ENCODE measurements around the gene ROCK2. TPM values are rescaled to one million over a fixed set of nuclear protein-coding genes. Genes with fewer than 3 reads are reported as not detected.

ROCK2 gene
- total and polyA plus RNA-seq, 2 of the 13 experiments (the other 11 are each of a cell fraction or from before 2014, with no cell fraction given), result 38.1 to 119 TPM

DNA sequence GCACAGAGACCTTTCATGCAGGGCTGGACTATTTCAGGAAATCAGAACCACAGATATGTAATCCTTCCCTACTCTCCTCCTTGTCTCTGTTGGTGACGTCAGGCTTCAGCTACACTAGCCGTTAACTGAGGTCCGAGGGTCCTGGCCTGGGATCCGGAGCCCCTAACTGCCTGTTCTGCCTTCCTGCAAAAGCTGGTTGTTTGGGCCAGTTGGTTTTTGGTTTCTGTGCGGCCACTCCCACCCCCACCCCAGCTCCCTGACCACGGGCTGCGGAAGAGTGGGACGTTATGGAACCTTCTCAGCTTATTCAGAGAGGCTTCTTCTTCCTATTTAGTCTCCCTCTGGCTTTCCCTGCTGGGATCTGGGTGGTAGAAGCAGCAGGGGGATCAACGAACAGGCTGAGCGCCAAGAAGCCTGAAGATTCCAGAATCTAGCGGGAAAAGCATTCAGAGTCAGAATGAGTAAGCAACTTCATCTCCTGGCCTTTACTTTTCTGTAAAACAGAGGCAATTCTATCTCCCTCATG is 49.3 kb upstream of the ROCK2 start:
- BruUV-seq (replicated peaks), result no TSS peak
- DNase-seq (ENCODE audit: low spot score) (no peak), FAIRE-seq (no peak), ATAC-seq (no peak)
- Histone ChIP-seq H3K4me2 (ENCODE audit: low read depth, low read length) (no peak overlapping the region), H4K20me1 (ENCODE audit: insufficient read depth, low read length) (no peaks in the 10 kb centered on the region), H3K36me3 (replicated peaks in 1 of 2; ENCODE audit: control insufficient read depth in 1 of 2, insufficient read depth in 2 of 2, low read length in 2 of 2) (no peaks in the 10 kb centered on the region), H3K9ac (ENCODE audit: insufficient read depth, low read depth, low read length) (no peak overlapping the region), H2AFZ (ENCODE audit: low read length) (no peak overlapping the region), H3K27me3 (ENCODE audit: control insufficient read depth in 1 of 2, insufficient read depth in 2 of 2, low read length in 2 of 2) (peaks cover 3 to 4% of the 10 kb centered on the region in 2 experiments; a peak in 2 of 5 replicates), H3K4me3 (replicated peaks in 1 of 3; ENCODE audit: insufficient read depth in 1 of 3, low read depth in 2 of 3, low read length in 3 of 3) (no peak overlapping the region), H3K27ac (ENCODE audit: extremely low read length, insufficient read depth, low read length) (no peak overlapping the region), H3K9me3 (ENCODE audit: low read length) (no peaks in the 10 kb centered on the region), H3K79me2 (ENCODE audit: insufficient read depth, low read length) (no peaks in the 10 kb centered on the region), H3K4me1 (ENCODE audit: insufficient read depth, low read length) (peaks cover 65% of the 10 kb centered on the region)
- 66% methylated on average over 11 of the region's 11 CpGs for WGBS (ENCODE audit: low lambda C conversion rate)
- ChIA-PET POLR2A (interaction anchor here (0.7 to 7.5 kb wide), 2 partner anchors 18 to 53 kb away, joined by 3 to 99 read pairs; no protein-coding TSS in a partner anchor), CTCF (ENCODE audit: low intra/inter-chr PET ratio, low total read pairs) (no interaction called here)
- intact Hi-C loops (cut with micrococcal nuclease; ENCODE audit: unreplicated experiment) (no loop called here), in situ Hi-C loops (cut with HindIII; ENCODE audit: extremely low pct_ligation_motif_present, low pct_unique_long_range_greater_than_20kb) (no loop called here)
- TF ChIP-seq, protein P1, sequence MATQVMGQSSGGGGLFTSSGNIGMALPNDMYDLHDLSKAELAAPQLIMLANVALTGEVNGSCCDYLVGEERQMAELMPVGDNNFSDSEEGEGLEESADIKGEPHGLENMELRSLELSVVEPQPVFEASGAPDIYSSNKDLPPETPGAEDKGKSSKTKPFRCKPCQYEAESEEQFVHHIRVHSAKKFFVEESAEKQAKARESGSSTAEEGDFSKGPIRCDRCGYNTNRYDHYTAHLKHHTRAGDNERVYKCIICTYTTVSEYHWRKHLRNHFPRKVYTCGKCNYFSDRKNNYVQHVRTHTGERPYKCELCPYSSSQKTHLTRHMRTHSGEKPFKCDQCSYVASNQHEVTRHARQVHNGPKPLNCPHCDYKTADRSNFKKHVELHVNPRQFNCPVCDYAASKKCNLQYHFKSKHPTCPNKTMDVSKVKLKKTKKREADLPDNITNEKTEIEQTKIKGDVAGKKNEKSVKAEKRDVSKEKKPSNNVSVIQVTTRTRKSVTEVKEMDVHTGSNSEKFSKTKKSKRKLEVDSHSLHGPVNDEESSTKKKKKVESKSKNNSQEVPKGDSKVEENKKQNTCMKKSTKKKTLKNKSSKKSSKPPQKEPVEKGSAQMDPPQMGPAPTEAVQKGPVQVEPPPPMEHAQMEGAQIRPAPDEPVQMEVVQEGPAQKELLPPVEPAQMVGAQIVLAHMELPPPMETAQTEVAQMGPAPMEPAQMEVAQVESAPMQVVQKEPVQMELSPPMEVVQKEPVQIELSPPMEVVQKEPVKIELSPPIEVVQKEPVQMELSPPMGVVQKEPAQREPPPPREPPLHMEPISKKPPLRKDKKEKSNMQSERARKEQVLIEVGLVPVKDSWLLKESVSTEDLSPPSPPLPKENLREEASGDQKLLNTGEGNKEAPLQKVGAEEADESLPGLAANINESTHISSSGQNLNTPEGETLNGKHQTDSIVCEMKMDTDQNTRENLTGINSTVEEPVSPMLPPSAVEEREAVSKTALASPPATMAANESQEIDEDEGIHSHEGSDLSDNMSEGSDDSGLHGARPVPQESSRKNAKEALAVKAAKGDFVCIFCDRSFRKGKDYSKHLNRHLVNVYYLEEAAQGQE (IDR thresholded peaks at IDR 0.05; ENCODE audit: borderline replicate concordance in 1 of 2, low read depth in 1 of 2, low read length in 2 of 2), result no peak
- TF ChIP-seq ZNF878 (CRISPR knock-in tag; IDR thresholded peaks at IDR 0.05), result no peak
- 0 out of 2 replicates have a peak, but pooled peaks have one; percentile 11 for TF ChIP-seq ATF7 (IDR thresholded peaks at IDR 0.05)
- no peak for TF ChIP-seq ATF7 (CRISPR knock-in tag; IDR thresholded peaks at IDR 0.05)
- peak; percentile 58 for TF ChIP-seq CREB1 (IDR thresholded peaks at IDR 0.05)
- TF ChIP-seq CREB1 (CRISPR knock-in tag; IDR thresholded peaks at IDR 0.05), result no peak
- peak; percentile 58; the same call in 1 of the 2 replicates for TF ChIP-seq ZBTB33 (CRISPR knock-in tag; IDR thresholded peaks at IDR 0.05)

Measured in HepG2 (cell line).